OCI-LY3 (cell line): ENCODE results near the gene APOL4.

Experiments used
- H2AFZ ChIP-seq: fragments of 200-600, 300-600 bp; shearing (Covaris generic); 2 replicates; pipeline ENCODE4 v1.6.0; 2014; ENCODE audit warnings: antibody characterized with exemption, low read depth, low read length
- H3K27ac ChIP-seq: fragments of 200-600, 300-600 bp; sonication (generic); 2 replicates; pipeline ENCODE4 v1.5.1; 2014; ENCODE audit warnings: mild to moderate bottlenecking, low read length, moderate library complexity, mixed read lengths
- H3K27me3 ChIP-seq: fragments of 200-600, 300-600 bp; sonication (generic); 2 replicates; pipeline ENCODE4 v1.6.1; 2014; ENCODE audit warnings: low read depth, low read length, mixed read lengths
- H3K36me3 ChIP-seq: fragments of 200-600, 300-600 bp; sonication (generic); replicated peaks from 2 replicates; pipeline ENCODE3; 2014; ENCODE audit warnings: low read depth, low read length, mixed read lengths
- H3K4me1 ChIP-seq: fragments of 300-600, 200-600 bp; sonication (generic); 2 replicates; pipeline ENCODE4 v1.6.1; 2014; ENCODE audit warnings: low read length, mixed read lengths
- H3K4me2 ChIP-seq: fragments of 200-600, 300-600 bp; sonication (generic); 2 replicates; pipeline ENCODE4 v1.6.1; 2014; ENCODE audit warnings: low read length, mixed read lengths
- H3K4me3 ChIP-seq: fragments of 300-600, 200-600 bp; sonication (generic); 2 replicates; pipeline ENCODE4 v1.5.1; 2014; ENCODE audit warnings: antibody characterized with exemption, mild to moderate bottlenecking, low read length, moderate library complexity
- H3K79me2 ChIP-seq: fragments of 300-600, 200-600 bp; shearing (Covaris generic); 2 replicates; pipeline ENCODE4 v1.6.1; 2014; ENCODE audit warnings: mild to moderate bottlenecking, low read length, mixed read lengths
- H3K9ac ChIP-seq: fragments of 300-600, 200-600 bp; shearing (Covaris generic); 2 replicates; pipeline ENCODE4 v1.6.0; 2014; ENCODE audit warnings: mild to moderate bottlenecking, low read length, moderate library complexity
- H3K9me3 ChIP-seq: fragments of 200-600, 300-600 bp; shearing (Covaris generic); 2 replicates; pipeline ENCODE4 v1.6.1; 2014; ENCODE audit warnings: low read length, mixed read lengths; ENCODE audit not compliant: insufficient read depth
- H4K20me1 ChIP-seq: fragments of 200-600, 300-600 bp; sonication (generic); 2 replicates; pipeline ENCODE4 v1.6.1; 2016; ENCODE audit warnings: low read length, mixed read lengths; ENCODE audit not compliant: insufficient read depth
- CTCF ChIP-seq: fragments of 200-600, 300-600 bp; sonication (generic); IDR thresholded peaks from 2 replicates; pipeline ENCODE4 v1.5.1; 2014; ENCODE audit warnings: antibody characterized with exemption, low read length, low read depth
- EZH2phosphoT487 ChIP-seq: fragments of 200-600 bp; shearing (Covaris generic); IDR thresholded peaks from 2 replicates; pipeline ENCODE4 v1.6.1; 2018; ENCODE audit warnings: antibody characterized with exemption, mixed run types, low read depth

Gene APOL4

GRCh38 chr22:36151006-36151595 is 50.5 kb downstream of the APOL4 start:
- Histone ChIP-seq H3K4me1 (no peaks in the 10 kb centered on the region), H3K9ac (no peak overlapping the region), H3K27me3 (peaks cover 14% of the 10 kb centered on the region; the same call in 1 of the 2 replicates), H3K79me2 (no peaks in the 10 kb centered on the region), H2AFZ (no peak overlapping the region), H3K27ac (no peak overlapping the region), H3K4me2 (no peak overlapping the region), H3K36me3 (no peaks in the 10 kb centered on the region), H3K4me3 (no peak overlapping the region), H4K20me1 (no peaks in the 10 kb centered on the region), H3K9me3 (0 out of 2 replicates have a peak, but pooled peaks cover 4% of the 10 kb centered on the region)
- TF ChIP-seq EZH2phosphoT487 = no peak
- TF ChIP-seq CTCF = no peak

GRCh38 chr22:36149441-36149840 is 52.2 kb downstream of the APOL4 start:
- Histone ChIP-seq H3K79me2 (no peaks in the 10 kb centered on the region), H3K27ac (no peak overlapping the region), H2AFZ (no peak overlapping the region), H3K36me3 (no peaks in the 10 kb centered on the region), H3K9me3 (0 out of 2 replicates have a peak, but pooled peaks cover 4% of the 10 kb centered on the region), H4K20me1 (no peaks in the 10 kb centered on the region), H3K9ac (no peak overlapping the region), H3K27me3 (peaks cover 17% of the 10 kb centered on the region), H3K4me1 (no peaks in the 10 kb centered on the region), H3K4me3 (no peak overlapping the region), H3K4me2 (no peak overlapping the region)
- TF ChIP-seq EZH2phosphoT487 (no peak), CTCF (no peak)

GRCh38 chr22:36148411-36148810 is 53.2 kb downstream of the APOL4 start:
- no peak overlapping the region for H3K27ac ChIP-seq
- no peak overlapping the region for H3K4me3 ChIP-seq
- 0 out of 2 replicates have a peak, but pooled peaks cover 4% of the 10 kb centered on the region for H3K9me3 ChIP-seq
- peaks cover 24% of the 10 kb centered on the region for H3K27me3 ChIP-seq
- H4K20me1 ChIP-seq = no peaks in the 10 kb centered on the region
- no peaks in the 10 kb centered on the region for H3K36me3 ChIP-seq
- no peak overlapping the region for H3K9ac ChIP-seq
- H2AFZ ChIP-seq = no peak overlapping the region
- no peaks in the 10 kb centered on the region for H3K79me2 ChIP-seq
- TF ChIP-seq CTCF (no peak), EZH2phosphoT487 (no peak)
- no peak overlapping the region for H3K4me2 ChIP-seq
- H3K4me1 ChIP-seq = no peaks in the 10 kb centered on the region

- H3K79me2 ChIP-seq = no peaks in the 10 kb centered on the region
- no peaks in the 10 kb centered on the region for H3K36me3 ChIP-seq
- 0 out of 2 replicates have a peak, but pooled peaks cover 4% of the 10 kb centered on the region for H3K9me3 ChIP-seq
- no peak overlapping the region for H2AFZ ChIP-seq
- no peaks in the 10 kb centered on the region for H4K20me1 ChIP-seq
- H3K9ac ChIP-seq = no peak overlapping the region
- peaks cover 29% of the 10 kb centered on the region for H3K27me3 ChIP-seq
- no peaks in the 10 kb centered on the region for H3K4me1 ChIP-seq
- H3K27ac ChIP-seq = no peak overlapping the region
- H3K4me2 ChIP-seq = no peak overlapping the region
- no peak overlapping the region for H3K4me3 ChIP-seq
- TF ChIP-seq EZH2phosphoT487 (no peak), CTCF (no peak)
Measured at GRCh38 chr22:36147196-36147791, 54.3 kb downstream of the APOL4 start.
